Superior temporal gyrus (tissue), 1 donor: ENCODE data around the gene GPR87.

Experiments used
- DNase-seq: peaks from one replicate; pipeline ENCODE4 v3.0.0-alpha.2; 2016; ENCODE audit errors: extremely low spot score

The GPR87 gene

GRCh38 chr3:151316267-151316991 lies at the start of gene GPR87:
TSS of gene GPR87 (minus strand) at chr3:151316820. CDS start at chr3:151300100, 16,720 bp downstream.
- no peak for DNase-seq

- DNase-seq, result no peak
Observed at GRCh38 chr3:151362751-151363174, 46.1 kb upstream of the GPR87 start.

GRCh38 chr3:151357463-151357850 lies 40.8 kb upstream of the GPR87 start:
- peak; percentile 53 for DNase-seq

GRCh38 chr3:151356794-151357462 lies 40.3 kb upstream of the GPR87 start:
- peak; percentile 72 for DNase-seq

- no peak for DNase-seq
Observed at GRCh38 chr3:151351648-151352047, 35.0 kb upstream of the GPR87 start.

GRCh38 chr3:151351219-151351618 lies 34.6 kb upstream of the GPR87 start:
- no peak for DNase-seq

- no peak for DNase-seq
Observed at GRCh38 chr3:151350656-151351055, 34.0 kb upstream of the GPR87 start.

GRCh38 chr3:151347432-151347831 lies 30.8 kb upstream of the GPR87 start:
- DNase-seq, result no peak

- no peak for DNase-seq
Observed at GRCh38 chr3:151346292-151346691, 29.7 kb upstream of the GPR87 start.

- DNase-seq, result no peak
Observed at GRCh38 chr3:151345859-151346258, 29.2 kb upstream of the GPR87 start.

- no peak for DNase-seq
Observed at GRCh38 chr3:151331696-151332095, 15.1 kb upstream of the GPR87 start.

GRCh38 chr3:151330899-151331298 lies 14.3 kb upstream of the GPR87 start:
- DNase-seq, result no peak

GRCh38 chr3:151330379-151330778 lies 13.8 kb upstream of the GPR87 start:
- no peak for DNase-seq

- DNase-seq, result no peak
Observed at GRCh38 chr3:151329363-151329762, 12.7 kb upstream of the GPR87 start, which contains the start of gene P2RY13. TSS of gene P2RY13 (minus strand) at chr3:151329549. CDS start at chr3:151329528, 21 bp downstream.

- peak; percentile 49 for DNase-seq
Observed at GRCh38 chr3:151328298-151328995, 11.8 kb upstream of the GPR87 start.

- DNase-seq, result peak; percentile 61
Observed at GRCh38 chr3:151327571-151328198, 11.1 kb upstream of the GPR87 start.

- no peak for DNase-seq
Observed at GRCh38 chr3:151322511-151322910, 5.9 kb upstream of the GPR87 start.

GRCh38 chr3:151321526-151321925 lies 4.9 kb upstream of the GPR87 start:
- no peak for DNase-seq

GRCh38 chr3:151320131-151320530 lies 3.5 kb upstream of the GPR87 start:
- no peak for DNase-seq

- no peak for DNase-seq
Observed at GRCh38 chr3:151319628-151320027, 3.0 kb upstream of the GPR87 start.

GRCh38 chr3:151318991-151319390 lies 2.4 kb upstream of the GPR87 start:
- no peak for DNase-seq

GRCh38 chr3:151318313-151318712 lies 1.7 kb upstream of the GPR87 start:
- no peak for DNase-seq
